DMS153 treated with DMSO at 0.1 percent for 48 hours (cell line): Measurements from ENCODE around the gene TRERF1.
A peak's percentile ranks its signal among the peaks of the same experiment; 100 is the strongest.
"Not testable (repeated sequence)": the region's sequence is repeated elsewhere in the genome, so short reads cannot be mapped to it uniquely, and the experiment has no call there.

Experiments
- DNase-seq: peaks from one replicate; lab custom pipeline; 2025; ENCODE audit not compliant: unreplicated experiment; lab: John Stamatoyannopoulos, UW

The TRERF1 gene

DNA sequence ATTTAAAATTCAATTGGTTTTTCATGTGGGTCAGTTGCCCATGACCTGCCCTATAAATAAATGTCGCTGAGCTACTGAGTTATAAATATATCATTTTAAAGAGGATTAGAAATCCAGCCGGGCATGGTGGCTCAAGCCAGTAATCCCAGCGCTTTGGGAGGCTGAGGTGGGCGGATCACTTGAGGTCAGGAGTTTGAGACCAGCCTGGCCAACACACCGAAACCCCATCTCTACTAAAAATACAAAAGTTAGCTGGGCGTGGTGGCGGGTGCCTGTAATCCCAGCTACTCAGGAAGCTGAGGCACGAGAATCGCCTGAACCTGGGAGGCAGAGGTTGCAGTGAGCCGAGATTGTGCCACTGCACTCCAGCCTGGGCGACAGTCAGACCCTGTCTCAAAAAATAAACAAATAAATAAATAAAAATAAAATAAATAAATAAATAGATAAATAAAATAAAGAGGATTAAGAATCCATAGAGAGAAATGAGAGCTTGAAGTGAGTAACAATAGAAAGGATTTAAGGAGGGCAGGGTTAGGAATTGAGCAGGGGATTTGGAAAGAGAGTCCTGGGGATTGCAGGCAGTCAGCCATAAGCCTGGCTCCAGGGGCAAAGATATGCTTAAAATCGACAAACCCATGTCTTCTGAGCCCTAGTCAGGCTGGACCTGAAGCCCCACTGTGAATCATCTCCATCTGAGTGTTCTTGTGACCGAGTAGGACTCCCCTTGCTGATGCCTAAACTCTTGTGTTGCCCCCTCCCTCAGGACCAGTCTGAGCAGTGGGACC, 249.4 kb downstream of the TRERF1 start:
- not testable (repeated sequence) for DNase-seq

DNA sequence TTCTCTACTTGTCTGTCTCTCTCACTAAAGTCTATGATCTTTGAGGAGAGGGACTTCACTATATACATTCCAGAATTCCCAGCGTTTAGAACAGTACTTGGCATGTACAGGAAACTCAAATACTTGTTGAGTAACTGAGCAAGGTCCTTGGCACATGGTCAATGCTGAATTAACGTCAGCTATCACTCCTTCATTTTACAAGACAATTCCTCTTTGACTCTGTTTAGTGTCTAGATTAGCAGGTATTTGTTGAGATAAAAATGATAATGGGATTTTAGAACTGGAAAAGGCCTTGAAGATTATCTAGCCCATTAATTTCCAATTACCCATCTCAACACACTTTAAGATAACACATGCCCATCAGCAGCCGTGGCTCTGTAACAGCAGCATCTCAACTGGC, 250.3 kb downstream of the TRERF1 start:
- no peak for DNase-seq

DNA sequence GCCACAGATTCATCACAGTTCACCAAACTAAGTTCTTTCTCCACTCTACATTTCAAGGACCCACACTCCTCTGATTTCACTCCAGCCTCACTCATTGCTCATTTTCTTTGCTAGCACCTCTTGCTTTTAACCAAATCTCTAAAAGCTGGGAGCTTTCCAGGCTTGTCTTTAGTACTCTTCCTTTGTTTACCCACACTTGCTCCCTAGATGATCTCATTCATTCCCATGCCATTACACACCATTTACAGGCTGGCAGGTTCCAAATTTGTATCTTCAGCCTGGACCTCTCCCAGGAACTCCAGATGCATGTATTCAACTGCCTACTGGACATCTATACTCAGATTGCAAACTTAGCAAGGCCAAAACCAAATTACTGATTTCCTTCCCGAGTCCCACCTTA, 251.7 kb downstream of the TRERF1 start:
- no peak for DNase-seq

DNA sequence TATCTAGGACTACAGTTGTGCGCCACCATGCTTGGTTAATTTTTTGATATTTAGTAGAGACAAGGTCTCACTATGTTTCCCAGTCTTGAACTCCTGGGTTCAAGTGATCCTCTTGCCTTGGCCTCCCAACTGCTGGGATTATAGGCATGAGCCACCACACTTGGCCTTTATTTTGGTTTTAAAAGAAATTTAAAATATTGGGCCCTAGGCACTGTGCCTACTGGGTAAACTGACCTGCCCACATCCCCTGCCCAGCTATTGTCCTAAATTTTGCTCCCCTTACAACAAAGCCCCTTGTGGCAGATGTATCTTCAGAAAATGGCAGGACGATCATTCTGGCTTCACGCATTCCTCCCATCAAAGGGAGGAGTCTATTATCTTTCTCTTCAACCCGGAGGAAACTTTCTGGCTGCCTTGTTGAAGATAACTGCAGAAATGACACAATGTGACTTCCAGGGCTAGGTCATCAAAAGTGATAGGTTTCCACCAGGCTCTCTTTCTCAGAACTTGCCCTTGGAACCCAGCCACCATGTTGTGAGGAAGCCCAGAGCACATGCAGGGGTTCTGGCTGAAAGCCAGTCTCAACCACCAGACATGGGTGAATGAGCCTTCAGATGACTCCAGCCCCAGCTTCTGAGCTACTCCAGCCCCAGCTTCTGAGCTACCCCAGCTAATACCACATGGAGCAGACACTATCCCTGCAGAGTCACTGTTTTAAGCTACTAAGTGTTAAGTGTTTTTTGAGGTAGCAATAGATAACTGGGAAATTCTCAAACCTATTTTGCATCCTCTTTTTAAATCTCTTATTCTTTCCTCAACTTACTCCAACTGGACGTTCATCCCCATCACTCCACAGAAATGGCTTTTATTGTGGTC, 252.4 kb downstream of the TRERF1 start:
- DNase-seq: no peak

DNA sequence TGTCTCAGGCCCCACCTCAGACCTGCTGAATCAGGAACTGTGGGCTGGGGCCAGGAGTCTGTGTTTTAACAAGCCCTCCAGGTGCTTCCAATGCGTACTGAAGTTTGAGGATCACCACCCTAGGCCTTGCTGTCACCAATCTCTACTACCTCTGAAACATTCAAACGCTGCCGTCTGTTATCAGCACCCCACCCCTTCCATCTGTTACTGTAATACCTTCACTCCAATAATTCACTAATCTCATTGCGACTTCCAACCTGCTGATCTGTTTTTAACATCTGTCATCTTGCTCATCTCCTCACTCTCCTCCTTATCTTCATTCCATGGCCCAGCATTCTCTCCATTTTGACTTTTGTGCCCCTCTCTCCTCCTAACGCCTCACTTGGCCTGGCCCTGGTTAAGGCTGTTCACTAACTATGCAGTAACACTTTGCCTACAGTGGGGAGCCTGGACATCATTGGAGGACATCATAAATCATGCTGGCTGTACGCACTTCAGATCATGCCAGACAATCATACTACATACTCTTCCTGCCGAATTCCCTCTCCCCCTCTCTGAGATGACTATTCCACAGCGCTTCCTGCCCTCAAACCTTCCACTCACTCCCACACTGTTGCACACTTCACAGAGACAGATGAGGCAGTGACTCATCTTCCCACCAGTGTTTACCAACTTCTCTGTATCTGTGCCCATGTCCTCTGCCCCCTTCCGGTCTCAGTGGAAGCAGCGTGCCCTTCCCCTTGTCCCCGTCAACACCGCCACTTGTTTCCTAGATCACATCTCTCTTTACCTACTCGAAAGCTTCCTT, 254.0 kb downstream of the TRERF1 start:
- DNase-seq: peak; percentile 32

DNA sequence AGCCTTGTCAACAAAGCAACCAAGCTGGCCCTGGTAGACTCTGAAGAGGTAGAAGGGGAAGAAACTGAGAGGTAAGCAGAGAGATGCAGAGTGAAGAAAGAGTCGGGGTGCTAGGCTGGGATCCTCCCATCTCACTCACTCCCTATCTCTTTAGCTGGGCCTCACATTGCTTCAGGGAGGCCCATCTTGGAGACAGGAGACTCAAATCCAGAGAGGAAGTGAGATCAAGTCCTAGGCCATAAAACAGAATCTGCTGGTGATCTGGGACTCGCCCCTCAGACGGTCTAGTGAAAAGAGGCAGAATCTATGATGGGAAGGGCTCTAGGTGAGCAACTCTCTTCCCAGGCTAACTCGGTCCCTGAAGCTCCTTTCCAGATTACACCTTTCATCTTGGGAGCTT, 256.3 kb downstream of the TRERF1 start:
- no peak for DNase-seq

DNA sequence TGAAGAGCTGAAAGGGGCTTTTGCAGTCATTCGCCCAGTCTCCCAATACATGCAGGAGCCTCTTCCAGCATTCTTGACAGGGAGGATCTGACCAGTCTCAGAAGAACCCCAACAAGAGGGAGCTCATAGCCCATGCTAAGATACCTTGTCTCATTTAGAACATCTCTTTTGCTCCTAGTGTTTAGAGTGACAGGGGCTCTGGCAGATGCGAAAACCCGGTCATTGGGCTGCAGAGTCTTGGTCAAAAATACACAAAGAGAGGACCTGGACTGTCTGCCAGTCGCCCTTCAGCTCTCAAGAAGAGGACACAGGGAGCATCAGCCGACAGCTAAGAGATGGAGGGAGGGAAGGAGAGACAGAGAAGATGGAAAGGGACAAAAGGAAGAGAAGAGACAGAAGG, 257.7 kb downstream of the TRERF1 start:
- DNase-seq: no peak

DNA sequence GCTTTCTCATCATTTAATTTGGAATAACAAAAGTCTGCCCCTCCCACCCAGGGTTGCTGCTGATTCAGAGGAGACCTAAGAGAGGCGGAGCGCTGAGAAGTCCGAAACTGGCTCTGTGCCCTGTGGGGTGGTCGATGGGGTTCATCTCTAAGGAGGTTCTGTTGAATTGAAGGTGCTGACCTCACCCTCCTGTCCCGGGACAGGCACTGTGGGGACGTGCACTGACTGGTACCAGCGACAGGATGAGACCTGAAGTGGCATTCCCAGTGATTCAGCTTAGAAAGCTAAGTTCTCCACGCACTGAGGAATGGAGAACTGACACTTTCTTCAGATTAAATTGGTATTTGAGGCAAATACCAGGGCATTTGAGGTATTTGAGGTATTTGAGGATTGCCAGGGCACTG, 258.2 kb downstream of the TRERF1 start:
- DNase-seq: no peak

DNA sequence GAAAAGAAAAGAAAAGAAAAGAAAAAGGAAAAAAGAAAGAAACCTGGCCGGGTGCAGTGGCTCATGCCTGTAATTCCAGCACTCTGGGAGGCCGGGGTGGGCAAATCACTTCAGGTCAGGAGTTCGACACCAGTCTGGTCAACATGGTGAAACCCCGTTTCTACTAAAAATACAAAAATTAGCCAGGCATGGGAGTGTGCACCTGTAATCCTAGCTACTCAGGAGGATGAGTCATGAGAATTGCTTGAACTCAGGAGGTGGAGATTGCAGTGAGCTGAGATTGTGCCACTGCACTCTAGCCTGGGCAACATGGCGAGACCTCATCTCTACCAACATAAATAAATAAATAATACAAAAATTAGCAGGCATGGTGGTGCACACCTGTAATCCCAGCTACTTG, 259.3 kb downstream of the TRERF1 start:
- not testable (repeated sequence) for DNase-seq

DNA sequence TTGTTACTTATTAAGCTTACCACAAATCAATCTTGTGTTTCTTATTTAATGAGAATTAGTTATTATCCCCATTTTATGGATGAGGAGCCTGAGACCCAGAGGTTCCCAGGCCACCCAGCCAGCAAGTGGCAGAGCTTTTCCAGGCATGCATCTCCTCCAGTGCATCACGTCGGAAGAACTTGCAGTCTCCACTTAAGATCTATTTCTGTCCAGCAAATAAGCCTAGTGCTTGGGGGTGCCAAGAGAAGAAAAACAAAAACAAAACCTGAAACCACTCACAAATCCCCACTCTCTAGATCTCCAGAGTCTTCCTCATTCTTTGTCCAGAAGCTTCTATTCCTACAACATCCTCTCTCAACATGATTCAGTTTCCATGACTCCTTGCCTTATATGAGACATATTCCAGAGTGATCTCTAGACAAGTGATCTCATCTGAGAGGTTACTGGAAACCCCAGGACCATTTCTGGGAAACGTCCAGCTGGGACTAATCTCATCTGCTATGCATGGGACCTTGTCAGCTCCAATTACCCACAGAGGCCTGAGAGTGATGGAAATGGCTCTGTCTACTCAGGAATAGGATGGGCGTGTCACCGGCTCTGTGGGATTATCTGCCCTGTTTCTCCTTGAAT, 261.1 kb downstream of the TRERF1 start:
- DNase-seq: no peak

DNA sequence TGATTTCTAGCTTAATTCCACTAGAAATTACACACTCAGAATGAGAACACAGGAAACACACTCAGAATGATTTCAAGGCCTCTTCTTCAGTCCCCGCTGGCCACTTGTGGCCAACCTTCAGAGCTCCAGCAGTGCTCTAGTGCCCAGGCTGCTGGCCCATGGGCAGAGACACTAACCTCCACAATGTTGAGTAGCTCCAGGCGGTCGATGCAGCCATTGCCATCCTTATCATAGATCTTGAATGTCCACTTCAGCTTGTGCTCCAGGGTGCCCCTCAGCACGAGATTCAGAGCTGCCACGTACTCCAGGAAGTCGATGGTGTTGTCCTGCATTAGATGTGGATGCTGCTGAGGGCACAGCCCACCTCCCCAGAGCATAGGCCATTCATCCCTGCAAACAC, 263.3 kb downstream of the TRERF1 start:
- DNase-seq: no peak

DNA sequence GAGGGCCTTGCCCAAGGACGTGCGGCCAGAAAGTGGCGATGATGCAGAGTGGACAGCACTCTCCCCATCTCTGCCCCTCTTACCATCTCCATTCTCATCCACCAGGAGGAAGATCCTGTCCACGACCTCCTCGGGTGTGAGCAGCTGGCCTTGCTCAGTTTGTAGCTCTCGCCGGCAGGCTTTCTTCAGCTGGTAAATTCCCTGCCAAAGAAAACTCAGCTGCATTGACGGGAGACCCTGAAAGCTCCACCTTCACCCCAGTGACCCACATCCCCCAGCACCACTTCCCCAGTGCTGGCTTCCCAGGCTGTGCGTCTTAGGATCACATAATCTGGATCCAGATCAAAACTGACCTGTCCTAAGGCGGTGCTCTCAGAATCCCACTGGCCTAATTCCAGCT, 266.1 kb downstream of the TRERF1 start:
- DNase-seq: no peak

DNA sequence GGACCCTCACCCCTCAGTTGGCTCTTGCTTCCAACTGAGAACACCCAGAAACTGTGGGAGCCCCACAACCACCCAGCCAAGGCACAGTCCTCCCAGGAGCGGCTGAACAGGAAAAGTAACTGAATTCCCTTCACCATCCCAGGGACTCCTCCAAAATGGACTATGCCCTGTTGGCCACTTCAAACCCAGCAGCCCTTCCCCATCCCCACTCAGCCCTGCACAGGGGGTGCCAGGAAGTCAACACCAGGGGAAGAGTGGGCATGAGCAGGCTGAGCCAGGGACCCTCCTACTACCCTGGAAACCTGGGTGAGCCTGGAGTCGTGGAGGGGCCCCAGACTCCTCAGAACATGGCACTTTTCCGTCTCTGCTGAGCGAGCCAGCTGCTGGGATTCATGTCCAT, 267.3 kb downstream of the TRERF1 start:
- DNase-seq: no peak

DNA sequence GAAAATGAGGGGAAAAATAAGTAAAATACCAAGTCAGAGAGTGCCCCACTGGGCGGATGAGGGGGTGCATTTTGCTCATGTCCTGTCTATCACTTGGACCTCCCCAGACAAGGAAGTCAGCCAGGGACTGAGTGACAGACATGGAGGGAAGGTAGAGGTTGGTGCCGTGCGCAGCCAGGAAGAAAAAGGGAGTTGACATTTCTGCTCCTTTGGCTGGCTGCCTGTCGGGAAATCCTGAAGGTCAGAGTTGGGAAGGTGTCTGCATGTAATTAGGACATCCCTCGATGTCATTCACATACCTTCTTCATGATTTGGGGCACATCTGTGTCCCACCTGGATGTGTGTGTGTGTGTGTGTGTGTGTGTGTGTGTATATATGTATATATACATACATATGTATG, 269.6 kb downstream of the TRERF1 start:
- no peak for DNase-seq

DNA sequence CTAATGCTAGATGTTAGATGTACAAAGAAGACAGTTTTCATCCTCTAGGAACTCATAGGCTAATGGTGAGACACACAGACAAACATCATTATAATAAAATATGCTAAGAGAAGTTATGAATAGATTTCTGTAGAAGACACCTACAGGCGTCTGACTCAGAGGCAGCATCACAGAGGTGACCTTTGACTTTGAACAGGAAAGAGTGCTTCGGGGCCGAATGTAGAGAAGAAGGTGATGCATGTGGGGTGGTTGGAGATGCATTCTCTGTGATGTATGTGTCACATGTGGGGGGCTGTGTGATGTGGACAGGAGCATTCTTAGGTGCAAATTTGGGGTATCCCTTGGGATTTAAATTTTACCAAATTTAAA, 271.8 kb downstream of the TRERF1 start:
- DNase-seq: no peak

DNA sequence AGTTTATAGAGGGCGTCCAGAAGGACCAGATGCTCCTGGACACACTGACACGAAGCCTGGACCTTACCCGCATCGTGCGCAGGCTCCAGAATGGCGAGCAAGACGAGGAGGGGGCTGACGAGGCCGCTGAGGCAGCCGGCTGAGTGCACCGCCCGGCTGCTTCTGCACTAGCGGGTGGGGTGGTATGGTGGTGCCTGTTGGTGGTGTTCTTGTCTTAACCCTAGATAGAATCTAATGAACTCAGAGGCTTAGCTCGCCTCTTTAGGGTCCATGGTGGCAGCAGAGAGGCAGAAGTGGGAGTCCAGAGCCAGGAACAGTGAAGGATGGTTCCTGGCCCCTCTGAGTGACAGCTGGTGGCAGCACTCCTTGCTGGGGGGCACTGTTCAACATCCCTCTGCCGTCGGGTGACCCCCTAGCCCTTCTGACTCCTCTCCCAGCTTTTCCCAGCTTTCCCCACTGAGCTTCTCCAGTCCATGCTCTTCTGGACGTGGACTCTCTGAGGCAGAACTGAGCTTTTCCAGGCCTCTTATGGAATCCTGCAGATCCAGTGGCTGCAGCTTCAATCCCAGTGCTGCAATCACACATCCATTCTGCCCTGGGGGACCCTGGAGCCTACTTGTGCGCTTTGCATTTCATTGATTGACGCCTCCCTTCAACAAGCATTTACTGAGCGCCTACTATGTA, 272.3 kb downstream of the TRERF1 start:
- DNase-seq: no peak

DNA sequence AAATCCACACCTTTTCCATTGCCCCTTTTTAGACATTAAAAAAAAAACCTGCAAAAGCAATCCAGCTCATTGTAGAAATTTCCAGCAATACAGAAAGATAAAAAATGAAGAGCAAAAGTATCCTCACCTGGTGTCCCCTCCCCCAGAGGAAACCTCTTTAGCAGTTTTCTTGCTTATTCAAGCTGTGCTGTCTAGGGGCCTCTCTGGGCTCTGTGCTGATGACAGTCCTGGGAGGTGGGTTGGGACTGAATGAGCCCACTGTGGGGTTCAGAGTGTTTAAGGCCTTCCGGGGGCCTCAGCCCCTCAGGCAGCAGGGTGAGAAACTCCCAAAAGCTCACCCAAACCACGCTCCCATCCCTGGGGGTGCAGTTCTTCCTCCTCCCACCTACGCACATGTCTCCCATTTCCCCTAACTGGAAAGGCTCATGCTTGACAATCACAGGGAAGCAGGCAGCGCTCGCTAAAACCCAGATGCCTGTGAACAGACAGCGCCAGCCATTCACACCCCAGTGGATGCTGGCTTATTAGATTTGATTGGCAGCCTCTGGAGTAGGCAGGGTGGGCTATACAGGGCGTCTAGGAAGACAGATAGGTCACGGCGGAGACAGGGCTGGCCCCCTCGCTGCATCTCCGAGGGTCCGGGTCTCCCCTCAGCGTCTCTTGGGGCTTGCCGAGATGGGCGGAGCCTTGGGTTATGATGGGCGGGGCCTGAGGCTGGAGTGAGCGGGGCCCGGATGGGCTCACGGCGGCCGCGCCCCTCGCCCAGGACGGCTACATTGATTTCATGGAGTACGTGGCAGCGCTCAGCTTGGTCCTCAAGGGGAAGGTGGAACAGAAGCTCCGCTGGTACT, 274.0 kb downstream of the TRERF1 start:
- no peak for DNase-seq

DNA sequence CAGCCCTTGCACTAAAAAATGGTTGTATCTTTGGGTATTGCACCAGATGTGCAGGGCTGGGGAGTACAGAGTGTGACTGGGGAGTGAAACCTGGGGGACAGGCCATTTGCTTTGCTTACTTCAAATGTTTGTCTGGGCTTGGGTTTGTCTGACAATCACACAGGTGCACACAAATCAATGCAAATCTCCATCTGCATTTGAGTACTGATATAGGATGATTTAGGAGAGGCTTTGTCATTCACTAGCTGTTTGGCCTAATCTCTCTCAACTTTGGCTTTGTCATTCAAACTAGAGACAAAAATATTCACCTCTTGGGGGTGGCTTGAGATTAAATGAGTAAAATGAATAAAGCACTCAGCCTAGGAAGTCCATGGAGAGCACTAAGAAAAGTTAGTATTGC, 274.7 kb downstream of the TRERF1 start:
- no peak for DNase-seq

DNA sequence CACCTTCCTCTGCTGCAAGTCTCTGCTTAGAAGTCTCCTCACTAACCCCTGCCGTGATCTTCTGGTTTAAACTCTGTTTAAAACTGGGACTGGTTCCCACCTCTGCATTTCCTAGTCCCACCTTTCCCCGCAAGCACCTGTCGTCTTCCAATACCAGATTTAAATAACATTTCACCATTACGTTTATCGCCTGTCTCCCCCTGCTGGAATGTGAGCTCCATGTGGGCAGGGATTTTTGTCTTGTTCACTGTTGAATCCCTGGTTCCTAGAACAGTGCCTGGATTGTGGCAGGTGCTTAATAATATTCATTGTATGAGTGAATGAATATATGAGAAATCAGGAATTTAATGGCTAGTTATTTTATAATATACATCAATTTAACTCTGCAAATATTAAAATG, 275.9 kb downstream of the TRERF1 start:
- DNase-seq: no peak
